Measurements from ENCODE around the gene DPEP1.
"Not testable (repeated sequence)": the region's sequence is repeated elsewhere in the genome, so short reads cannot be mapped to it uniquely, and the experiment has no call there.

The DPEP1 gene

GRCh38 chr16:89569506-89570341 is 43.7 kb upstream of the DPEP1 start:
- no peak for DNase-seq (ENCODE audit: low read depth)
- in situ Hi-C loops (cut with HindIII; ENCODE audit: low sequenced_read_pairs): no loop called here
- TF ChIP-seq CTCF (IDR thresholded peaks at IDR 0.05; ENCODE audit: low read depth, low read length, missing control alignments): no peak
- no peak overlapping the region for H3K4me3 ChIP-seq (ENCODE audit: low read depth, low read length)

- no peak overlapping the region for H3K4me3 ChIP-seq (ENCODE audit: low read depth, low read length)
- no peak for TF ChIP-seq CTCF (IDR thresholded peaks at IDR 0.05; ENCODE audit: low read depth, low read length, missing control alignments)
- in situ Hi-C loops (cut with HindIII; ENCODE audit: low sequenced_read_pairs): no loop called here
- no peak for DNase-seq (ENCODE audit: low read depth)
Observed at GRCh38 chr16:89570342-89570923, 43.0 kb upstream of the DPEP1 start.

- H3K4me3 ChIP-seq (ENCODE audit: low read depth, low read length); DNase-seq (ENCODE audit: low read depth); in situ Hi-C loops (cut with HindIII; ENCODE audit: low sequenced_read_pairs): not testable (repeated sequence)
Observed at GRCh38 chr16:89570983-89571598, 42.4 kb upstream of the DPEP1 start.

- no peak overlapping the region for H3K4me3 ChIP-seq (ENCODE audit: low read depth, low read length)
- no peak for DNase-seq (ENCODE audit: low read depth)
- in situ Hi-C loops (cut with HindIII; ENCODE audit: low sequenced_read_pairs): no loop called here
- TF ChIP-seq CTCF (IDR thresholded peaks at IDR 0.05; ENCODE audit: low read depth, low read length, missing control alignments): no peak
Observed at GRCh38 chr16:89571636-89572035, 41.8 kb upstream of the DPEP1 start.

GRCh38 chr16:89572073-89572484 is 41.4 kb upstream of the DPEP1 start:
- no peak overlapping the region for H3K4me3 ChIP-seq (ENCODE audit: low read depth, low read length)
- in situ Hi-C loops (cut with HindIII; ENCODE audit: low sequenced_read_pairs): no loop called here
- no peak for DNase-seq (ENCODE audit: low read depth)
- TF ChIP-seq CTCF (IDR thresholded peaks at IDR 0.05; ENCODE audit: low read depth, low read length, missing control alignments): no peak

- DNase-seq (ENCODE audit: low read depth): no peak
- H3K4me3 ChIP-seq (ENCODE audit: low read depth, low read length): no peak overlapping the region
- no peak for TF ChIP-seq CTCF (IDR thresholded peaks at IDR 0.05; ENCODE audit: low read depth, low read length, missing control alignments)
- in situ Hi-C loops (cut with HindIII; ENCODE audit: low sequenced_read_pairs): no loop called here
Observed at GRCh38 chr16:89572485-89573205, 40.8 kb upstream of the DPEP1 start.

All from astrocyte of the cerebellum (primary cell).